GM23248 (cell line): Measurements from ENCODE around the gene PCBP3.

ENCODE experiments used
- EZH2 ChIP-seq: fragments of 200-600 bp; sonication (generic); IDR thresholded peaks from 2 replicates; pipeline ENCODE4 v1.6.1; 2018; ENCODE audit warnings: antibody characterized with exemption, mild to moderate bottlenecking; ENCODE audit not compliant: insufficient read depth, poor library complexity, severe bottlenecking
- EZH2phosphoT487 ChIP-seq: fragments of 200-600 bp; sonication (generic); IDR thresholded peaks from 2 replicates; pipeline ENCODE4 v1.6.1; 2018; ENCODE audit warnings: antibody characterized with exemption, moderate library complexity, mild to moderate bottlenecking, low read depth; ENCODE audit not compliant: insufficient read depth

DNA sequence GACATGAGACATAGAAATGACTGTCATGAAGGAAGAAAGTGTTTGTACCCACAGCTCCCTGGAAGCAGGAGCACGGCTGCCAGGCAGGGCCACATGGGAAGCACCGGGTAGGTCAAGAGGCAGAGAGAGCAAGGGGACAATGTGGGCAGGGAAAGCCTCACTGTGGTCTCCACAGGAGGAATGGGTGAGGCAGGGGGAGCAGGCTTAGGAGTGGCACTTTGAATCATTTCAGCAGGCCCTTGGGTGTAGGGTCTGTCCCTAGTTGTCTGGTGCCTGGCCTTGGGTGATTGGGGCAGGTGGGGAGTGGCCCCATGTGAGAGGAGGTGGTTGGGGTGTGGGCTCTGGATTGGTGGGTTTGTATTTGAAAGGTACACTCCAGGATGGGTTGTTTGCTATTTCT lies 83.9 kb downstream of the PCBP3 start:
- no peak for TF ChIP-seq EZH2
- no peak for TF ChIP-seq EZH2phosphoT487
